K562 (cell line): ENCODE results near the gene HPN. TPM values are rescaled to one million over a fixed set of nuclear protein-coding genes. Genes with fewer than 3 reads are reported as not detected.
A peak's percentile ranks its signal among the peaks of the same experiment; 100 is the strongest.

Experiments used
- E2F6 ChIP-seq, 2 experiments: IDR thresholded peaks; 2 replicates each; pipeline ENCODE4 v1.6.1; 2011; ENCODE audit warnings: borderline replicate concordance in 1 of 2, control low read depth in 1 of 2, low read depth in 1 of 2, low read length in 1 of 2, mild to moderate bottlenecking in 1 of 2, mixed read lengths in 1 of 2, moderate library complexity in 1 of 2; ENCODE audit not compliant: insufficient read depth in 1 of 2, insufficient read length in 1 of 2, poor library complexity in 1 of 2, severe bottlenecking in 1 of 2; ENCODE audit errors: extremely low read depth in 1 of 2
- E4F1 ChIP-seq: fragments of 250-450 bp; sonication (Bioruptor Pico); IDR thresholded peaks from 2 replicates; pipeline ENCODE4 v1.5.0; 2021; ENCODE audit warnings: mild to moderate bottlenecking, borderline replicate concordance
- KAT7 ChIP-seq: sonication (generic); formaldehyde crosslinking; IDR thresholded peaks from 2 replicates; pipeline ENCODE4 v1.8.0; 2022; ENCODE audit warnings: missing genetic modification reagents, mild to moderate bottlenecking, borderline replicate concordance
- NELFE ChIP-seq: IDR thresholded peaks from 2 replicates; pipeline ENCODE4 v1.6.1; 2011; ENCODE audit warnings: mild to moderate bottlenecking; ENCODE audit not compliant: insufficient read depth, insufficient read length
- RBFOX2 ChIP-seq: fragments of 200-400 bp; formaldehyde crosslinking; IDR thresholded peaks from 2 replicates; pipeline ENCODE4 v1.6.1; 2017; ENCODE audit warnings: low read depth, mild to moderate bottlenecking, low read length, moderate library complexity
- RBM22 ChIP-seq: fragments of 200-400 bp; formaldehyde crosslinking; IDR thresholded peaks from 2 replicates; pipeline ENCODE4 v1.6.1; 2018; ENCODE audit warnings: low read length, low read depth; ENCODE audit not compliant: poor library complexity, severe bottlenecking
- SLC30A9 ChIP-seq: fragments of 250-450 bp; sonication (Bioruptor Pico); IDR thresholded peaks from 2 replicates; pipeline ENCODE4 v1.8.0; 2022; ENCODE audit warnings: mild to moderate bottlenecking, moderate library complexity
- TSC22D4 ChIP-seq: fragments of 450-650 bp; IDR thresholded peaks from 2 replicates; pipeline ENCODE4 v1.6.1; 2016; ENCODE audit warnings: missing genetic modification characterization, missing biosample characterization, control low read depth
- ZNF507 ChIP-seq: conservative IDR thresholded peaks from 2 replicates; pipeline ENCODE4 v1.6.1; 2017; ENCODE audit warnings: missing genetic modification characterization, missing compliant biosample characterization
- polyA plus RNA-seq, 8 experiments: library from polyadenylated mRNA; depleted of rRNA in 4 of 8; stranded (reverse) in 5 of 8; unstranded in 3 of 8; fragments of >200 nt; fragmentation: Nextera tagmentation in 2 of 8; fragmentation: Illumina TruSeq in 1 of 8; extraction: Ambion mirVana in 2 of 8; extraction: Trizol in 1 of 8; gene quantifications; 2 replicates each; pipeline versions ENCODE4 v1.2.1 to v1.2.3, GENCODE V29; 2011 to 2014; ENCODE audit warnings: inconsistent platforms in 1 of 8, missing spikeins in 1 of 8
- total RNA-seq, 7 experiments: library from RNA; depleted of rRNA in 6 of 7; stranded (reverse); fragments of >200 nt in 6 of 7; fragmentation: Illumina TruSeq in 2 of 7; extraction: Trizol in 2 of 7; gene quantifications; 2 replicates each; pipeline versions ENCODE4 v1.2.1 to v1.2.3, GENCODE V29; 2011 to 2021; ENCODE audit warnings: low replicate concordance in 1 of 7

HPN gene
- total and polyA plus RNA-seq, 9 of the 15 experiments (the other 6 are each of a cell fraction or from before 2014, with no cell fraction given): 0.10 to 0.20 TPM; not detected in 7

DNA sequence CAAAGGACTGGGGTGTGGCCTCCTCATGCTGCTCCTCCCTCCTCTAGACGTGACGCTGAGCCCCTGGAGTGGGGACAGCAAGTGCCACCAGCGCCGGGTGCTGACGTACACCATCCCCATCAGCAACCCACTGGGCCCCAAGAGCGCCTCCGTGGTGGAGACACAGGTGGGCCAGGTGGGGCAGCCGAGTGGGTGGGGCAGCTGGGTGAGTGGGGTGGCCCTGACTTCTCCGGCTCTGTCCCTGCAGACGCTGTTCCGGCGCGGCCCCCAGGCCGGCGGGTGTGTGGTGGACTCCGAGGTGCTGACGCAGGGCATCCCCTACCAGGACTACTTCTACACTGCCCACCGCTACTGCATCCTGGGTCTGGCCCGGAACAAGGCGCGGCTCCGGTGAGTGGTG, 22.4 kb upstream of the HPN start (continued):
- TF ChIP-seq KAT7 (no peak), SLC30A9 (CRISPR knock-in tag) (no peak), TSC22D4 (tag) (no peak), ZNF507 (tag) (no peak), NELFE (no peak), E2F6 (IDR thresholded peaks at IDR 0.05; ENCODE audit: borderline replicate concordance in 1 of 2, extremely low read depth in 1 of 2, insufficient read depth in 1 of 2, insufficient read length in 1 of 2, low read depth in 1 of 2, low read length in 1 of 2, poor library complexity in 1 of 2, severe bottlenecking in 1 of 2) (no peak), E4F1 (no peak), RBFOX2 (peak; percentile 39; the same call in 1 of the 2 replicates), RBM22 (peak; percentile 54)
